HL-60 (cell line): ENCODE data around the gene WWOX.

Experiments
- CTCF ChIP-seq: IDR thresholded peaks from one replicate; pipeline ENCODE4 v1.5.1; 2011; ENCODE audit warnings: low read length, control low read depth, inconsistent platforms; ENCODE audit not compliant: insufficient read depth
- GABPA ChIP-seq: IDR thresholded peaks from 2 replicates; pipeline ENCODE4 v1.6.1; 2012; ENCODE audit warnings: low read depth
- POLR2AphosphoS5 ChIP-seq: IDR thresholded peaks from 2 replicates; pipeline ENCODE4 v1.6.1; 2012; ENCODE audit warnings: low read depth
- SPI1 ChIP-seq: IDR thresholded peaks from 2 replicates; pipeline ENCODE4 v1.6.1; 2012; ENCODE audit warnings: low read depth, mild to moderate bottlenecking, borderline replicate concordance
- TF ChIP-seq, protein P1 (sequence below): IDR thresholded peaks from 2 replicates; pipeline ENCODE4 v1.6.1; 2012; ENCODE audit warnings: low read depth; ENCODE audit not compliant: insufficient replicate concordance

DNA sequence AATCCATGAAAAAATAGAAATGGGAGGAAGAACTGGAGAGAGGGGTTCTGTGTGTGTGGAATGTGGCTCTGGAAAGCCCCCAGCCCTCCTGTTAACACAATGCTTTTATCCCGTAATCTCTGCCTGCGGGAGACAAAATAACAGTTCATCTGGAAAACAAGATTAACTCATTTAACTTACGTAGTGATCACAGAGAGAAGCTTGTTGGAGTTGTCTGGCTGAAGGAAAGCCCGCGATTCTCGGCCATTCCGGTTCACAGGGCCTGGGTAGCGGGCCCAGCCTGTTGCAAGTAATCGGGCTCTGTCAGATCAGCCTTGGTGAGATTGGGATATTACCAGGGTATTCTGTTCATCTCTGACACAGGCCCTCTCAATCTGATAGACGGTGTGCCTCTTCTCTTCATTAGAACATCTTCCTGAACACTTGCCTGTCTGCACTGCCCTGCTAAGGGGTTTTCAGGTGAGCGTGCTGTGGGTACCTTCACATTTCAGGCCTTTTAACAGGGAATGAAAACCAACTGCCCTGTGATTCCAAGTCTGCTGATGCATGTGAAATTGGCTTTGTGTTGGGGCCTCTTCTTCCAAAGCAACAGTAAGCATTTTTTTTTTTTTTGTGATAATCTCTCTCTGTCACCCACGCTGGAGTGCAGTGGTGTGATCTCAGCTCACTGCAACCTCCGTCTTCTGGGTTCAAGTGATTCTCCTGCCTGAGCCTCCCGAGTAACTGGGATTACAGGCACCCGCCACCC lies 609.9 kb downstream of the WWOX start:
- TF ChIP-seq CTCF (no peak), POLR2AphosphoS5 (no peak), GABPA (no peak), SPI1 (no peak)
- TF ChIP-seq, protein P1, sequence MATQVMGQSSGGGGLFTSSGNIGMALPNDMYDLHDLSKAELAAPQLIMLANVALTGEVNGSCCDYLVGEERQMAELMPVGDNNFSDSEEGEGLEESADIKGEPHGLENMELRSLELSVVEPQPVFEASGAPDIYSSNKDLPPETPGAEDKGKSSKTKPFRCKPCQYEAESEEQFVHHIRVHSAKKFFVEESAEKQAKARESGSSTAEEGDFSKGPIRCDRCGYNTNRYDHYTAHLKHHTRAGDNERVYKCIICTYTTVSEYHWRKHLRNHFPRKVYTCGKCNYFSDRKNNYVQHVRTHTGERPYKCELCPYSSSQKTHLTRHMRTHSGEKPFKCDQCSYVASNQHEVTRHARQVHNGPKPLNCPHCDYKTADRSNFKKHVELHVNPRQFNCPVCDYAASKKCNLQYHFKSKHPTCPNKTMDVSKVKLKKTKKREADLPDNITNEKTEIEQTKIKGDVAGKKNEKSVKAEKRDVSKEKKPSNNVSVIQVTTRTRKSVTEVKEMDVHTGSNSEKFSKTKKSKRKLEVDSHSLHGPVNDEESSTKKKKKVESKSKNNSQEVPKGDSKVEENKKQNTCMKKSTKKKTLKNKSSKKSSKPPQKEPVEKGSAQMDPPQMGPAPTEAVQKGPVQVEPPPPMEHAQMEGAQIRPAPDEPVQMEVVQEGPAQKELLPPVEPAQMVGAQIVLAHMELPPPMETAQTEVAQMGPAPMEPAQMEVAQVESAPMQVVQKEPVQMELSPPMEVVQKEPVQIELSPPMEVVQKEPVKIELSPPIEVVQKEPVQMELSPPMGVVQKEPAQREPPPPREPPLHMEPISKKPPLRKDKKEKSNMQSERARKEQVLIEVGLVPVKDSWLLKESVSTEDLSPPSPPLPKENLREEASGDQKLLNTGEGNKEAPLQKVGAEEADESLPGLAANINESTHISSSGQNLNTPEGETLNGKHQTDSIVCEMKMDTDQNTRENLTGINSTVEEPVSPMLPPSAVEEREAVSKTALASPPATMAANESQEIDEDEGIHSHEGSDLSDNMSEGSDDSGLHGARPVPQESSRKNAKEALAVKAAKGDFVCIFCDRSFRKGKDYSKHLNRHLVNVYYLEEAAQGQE = no peak
